ENCODE results near the gene TUNAR. TPM values are rescaled to one million over a fixed set of nuclear protein-coding genes. Genes with fewer than 3 reads are reported as not detected.
A peak's percentile ranks its signal among the peaks of the same experiment; 100 is the strongest.

TUNAR gene
- total and polyA plus RNA-seq, 9 of the 15 experiments (the other 6 are each of a cell fraction or from before 2014, with no cell fraction given): not detected

DNA sequence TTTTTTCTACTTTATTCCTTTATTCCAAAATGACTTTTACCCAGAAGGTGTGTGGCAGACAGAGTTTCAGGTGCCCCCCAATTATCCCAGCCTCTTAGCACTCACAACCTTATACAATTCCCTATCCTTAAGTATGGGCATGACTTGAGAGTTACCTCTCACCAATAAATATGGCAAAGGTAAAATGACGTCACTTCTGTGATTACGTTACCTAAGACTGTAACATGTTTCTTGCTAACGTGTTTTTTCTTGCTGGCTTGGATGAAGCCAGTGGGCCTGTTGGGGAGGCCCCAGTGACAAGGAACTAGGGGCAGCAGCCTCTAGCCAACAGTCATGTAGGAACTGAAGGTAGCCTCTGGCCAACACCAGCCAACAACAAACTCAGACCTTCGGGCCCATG lies 13.3 kb upstream of the TUNAR start:
- H3K79me2 ChIP-seq (ENCODE audit: control insufficient read depth, insufficient read depth, low read length): no peaks in the 10 kb centered on the region
- no peaks in the 10 kb centered on the region for H4K20me1 ChIP-seq (replicated peaks; ENCODE audit: control insufficient read depth, insufficient read depth, low read length)
- H3K4me3 ChIP-seq: no peak overlapping the region
- no peak for ATAC-seq
- ChIA-PET POLR2A (no interaction called here), CTCF (ENCODE audit: low intra/inter-chr PET ratio) (no interaction called here)
- no peaks in the 10 kb centered on the region for H3K36me3 ChIP-seq (ENCODE audit: control insufficient read depth, insufficient read depth, low read length)
- no peak overlapping the region for H2AFZ ChIP-seq (ENCODE audit: low read depth, low read length)
- H3K27ac ChIP-seq (ENCODE audit: extremely low read depth, low read depth, low read length): no peak overlapping the region
- no peaks in the 10 kb centered on the region for H3K27me3 ChIP-seq (ENCODE audit: control insufficient read depth in 2 of 2, insufficient read depth in 2 of 2, low read length in 2 of 2)
- TF ChIP-seq ATF7 (IDR thresholded peaks at IDR 0.05) (peak; percentile 29; the same call in 1 of the 2 replicates), ZNF589 (CRISPR knock-in tag; IDR thresholded peaks at IDR 0.05; ENCODE audit: low read depth) (no peak)
- TF ChIP-seq, protein P1, sequence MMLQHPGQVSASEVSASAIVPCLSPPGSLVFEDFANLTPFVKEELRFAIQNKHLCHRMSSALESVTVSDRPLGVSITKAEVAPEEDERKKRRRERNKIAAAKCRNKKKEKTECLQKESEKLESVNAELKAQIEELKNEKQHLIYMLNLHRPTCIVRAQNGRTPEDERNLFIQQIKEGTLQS (IDR thresholded peaks at IDR 0.05): peak; percentile 43; the same call in 1 of the 2 replicates
- TF ChIP-seq, protein P1 (CRISPR knock-in tag; conservative IDR thresholded peaks at IDR 0.05): no peak
- in situ Hi-C loops (cut with MboI): no loop called here
- no peak for FAIRE-seq
- BruUV-seq (replicated peaks): no TSS peak
- no peaks in the 10 kb centered on the region for H3K9me3 ChIP-seq (replicated peaks; ENCODE audit: control insufficient read depth, insufficient read depth, low read depth, low read length)
- intact Hi-C loops (cut with micrococcal nuclease): no loop called here
- WGBS (ENCODE audit: insufficient coverage, low coverage, missing lambda C conversion rate): 0% methylated on average over 4 of the region's 4 CpGs
- H3K4me1 ChIP-seq (replicated peaks in 1 of 2; ENCODE audit: control insufficient read depth in 2 of 2, insufficient read depth in 2 of 2, low read length in 2 of 2): no peaks in the 10 kb centered on the region
- no peak overlapping the region for H3K4me2 ChIP-seq (ENCODE audit: insufficient read depth, low read length)
- DNase-seq (ENCODE audit: extremely low read depth in 1 of 4, low spot score in 3 of 4): no peak
- no peaks in the 10 kb centered on the region for H3K9me1 ChIP-seq (ENCODE audit: control insufficient read depth, insufficient read depth, low read length)
- H3K9ac ChIP-seq (ENCODE audit: insufficient read depth in 1 of 2, low read depth in 2 of 2, low read length in 2 of 2): no peak overlapping the region

DNA sequence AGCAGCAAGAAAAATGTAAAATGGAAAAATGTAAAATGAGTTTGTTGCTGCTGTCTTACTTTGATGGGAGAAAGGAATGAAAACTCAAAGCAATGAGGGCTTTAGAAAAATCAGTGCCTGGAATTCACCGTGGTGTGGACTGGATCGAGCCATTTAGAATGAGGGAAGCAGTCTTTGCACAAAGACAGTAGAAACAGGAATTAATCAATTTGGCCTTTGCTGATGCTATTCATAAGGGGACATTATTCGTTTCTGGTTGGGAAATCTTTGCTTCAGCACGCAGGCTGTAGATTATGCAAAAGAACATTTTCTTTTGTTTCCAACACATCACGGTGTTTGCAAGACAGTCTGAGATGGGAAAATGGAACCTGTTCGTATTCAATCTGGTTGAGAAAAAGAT lies 6.9 kb upstream of the TUNAR start:
- H3K9me1 ChIP-seq (ENCODE audit: control insufficient read depth, insufficient read depth, low read length): no peaks in the 10 kb centered on the region
- no TSS peak for BruUV-seq (replicated peaks)
- H3K4me2 ChIP-seq (ENCODE audit: insufficient read depth, low read length): no peak overlapping the region
- ATAC-seq (no peak), FAIRE-seq (no peak), DNase-seq (ENCODE audit: extremely low read depth in 1 of 4, low spot score in 3 of 4) (no peak)
- H3K36me3 ChIP-seq (ENCODE audit: control insufficient read depth, insufficient read depth, low read length): no peaks in the 10 kb centered on the region
- no peak overlapping the region for H2AFZ ChIP-seq (ENCODE audit: low read depth, low read length)
- no peak for TF ChIP-seq CSDE1 (IDR thresholded peaks at IDR 0.05)
- TF ChIP-seq, protein P2, sequence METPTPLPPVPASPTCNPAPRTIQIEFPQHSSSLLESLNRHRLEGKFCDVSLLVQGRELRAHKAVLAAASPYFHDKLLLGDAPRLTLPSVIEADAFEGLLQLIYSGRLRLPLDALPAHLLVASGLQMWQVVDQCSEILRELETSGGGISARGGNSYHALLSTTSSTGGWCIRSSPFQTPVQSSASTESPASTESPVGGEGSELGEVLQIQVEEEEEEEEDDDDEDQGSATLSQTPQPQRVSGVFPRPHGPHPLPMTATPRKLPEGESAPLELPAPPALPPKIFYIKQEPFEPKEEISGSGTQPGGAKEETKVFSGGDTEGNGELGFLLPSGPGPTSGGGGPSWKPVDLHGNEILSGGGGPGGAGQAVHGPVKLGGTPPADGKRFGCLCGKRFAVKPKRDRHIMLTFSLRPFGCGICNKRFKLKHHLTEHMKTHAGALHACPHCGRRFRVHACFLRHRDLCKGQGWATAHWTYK (CRISPR knock-in tag; IDR thresholded peaks at IDR 0.05): no peak
- TF ChIP-seq, protein P3, sequence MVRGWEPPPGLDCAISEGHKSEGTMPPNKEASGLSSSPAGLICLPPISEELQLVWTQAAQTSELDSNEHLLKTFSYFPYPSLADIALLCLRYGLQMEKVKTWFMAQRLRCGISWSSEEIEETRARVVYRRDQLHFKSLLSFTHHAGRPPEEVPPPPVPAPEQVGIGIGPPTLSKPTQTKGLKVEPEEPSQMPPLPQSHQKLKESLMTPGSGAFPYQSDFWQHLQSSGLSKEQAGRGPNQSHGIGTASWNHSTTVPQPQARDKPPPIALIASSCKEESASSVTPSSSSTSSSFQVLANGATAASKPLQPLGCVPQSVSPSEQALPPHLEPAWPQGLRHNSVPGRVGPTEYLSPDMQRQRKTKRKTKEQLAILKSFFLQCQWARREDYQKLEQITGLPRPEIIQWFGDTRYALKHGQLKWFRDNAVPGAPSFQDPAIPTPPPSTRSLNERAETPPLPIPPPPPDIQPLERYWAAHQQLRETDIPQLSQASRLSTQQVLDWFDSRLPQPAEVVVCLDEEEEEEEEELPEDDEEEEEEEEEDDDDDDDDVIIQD (CRISPR knock-in tag; IDR thresholded peaks at IDR 0.05): no peak
- TF ChIP-seq TSC22D4 (tag; IDR thresholded peaks at IDR 0.05): no peak
- TF ChIP-seq, protein P4, sequence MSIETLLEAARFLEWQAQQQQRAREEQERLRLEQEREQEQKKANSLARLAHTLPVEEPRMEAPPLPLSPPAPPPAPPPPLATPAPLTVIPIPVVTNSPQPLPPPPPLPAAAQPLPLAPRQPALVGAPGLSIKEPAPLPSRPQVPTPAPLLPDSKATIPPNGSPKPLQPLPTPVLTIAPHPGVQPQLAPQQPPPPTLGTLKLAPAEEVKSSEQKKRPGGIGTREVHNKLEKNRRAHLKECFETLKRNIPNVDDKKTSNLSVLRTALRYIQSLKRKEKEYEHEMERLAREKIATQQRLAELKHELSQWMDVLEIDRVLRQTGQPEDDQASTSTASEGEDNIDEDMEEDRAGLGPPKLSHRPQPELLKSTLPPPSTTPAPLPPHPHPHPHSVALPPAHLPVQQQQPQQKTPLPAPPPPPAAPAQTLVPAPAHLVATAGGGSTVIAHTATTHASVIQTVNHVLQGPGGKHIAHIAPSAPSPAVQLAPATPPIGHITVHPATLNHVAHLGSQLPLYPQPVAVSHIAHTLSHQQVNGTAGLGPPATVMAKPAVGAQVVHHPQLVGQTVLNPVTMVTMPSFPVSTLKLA (conservative IDR thresholded peaks at IDR 0.05): no peak
- H3K9ac ChIP-seq (ENCODE audit: insufficient read depth in 1 of 2, low read depth in 2 of 2, low read length in 2 of 2): no peak overlapping the region
- in situ Hi-C loops (cut with MboI): no loop called here
- no peaks in the 10 kb centered on the region for H3K9me3 ChIP-seq (replicated peaks; ENCODE audit: control insufficient read depth, insufficient read depth, low read depth, low read length)
- no peaks in the 10 kb centered on the region for H3K27me3 ChIP-seq (ENCODE audit: control insufficient read depth in 2 of 2, insufficient read depth in 2 of 2, low read length in 2 of 2)
- WGBS (ENCODE audit: insufficient coverage, low coverage, missing lambda C conversion rate): 0% methylated on average over 6 of the region's 6 CpGs
- no peaks in the 10 kb centered on the region for H4K20me1 ChIP-seq (replicated peaks; ENCODE audit: control insufficient read depth, insufficient read depth, low read length)
- no peak overlapping the region for H3K4me3 ChIP-seq
- ChIA-PET POLR2A (no interaction called here), CTCF (ENCODE audit: low intra/inter-chr PET ratio) (no interaction called here)
- intact Hi-C loops (cut with micrococcal nuclease): loop anchor here (10.0 kb wide), 1 partner anchor 245 kb away; no protein-coding TSS in a partner anchor
- H3K27ac ChIP-seq (ENCODE audit: extremely low read depth, low read depth, low read length): no peak overlapping the region
- H3K79me2 ChIP-seq (ENCODE audit: control insufficient read depth, insufficient read depth, low read length): no peaks in the 10 kb centered on the region
- no peaks in the 10 kb centered on the region for H3K4me1 ChIP-seq (replicated peaks in 1 of 2; ENCODE audit: control insufficient read depth in 2 of 2, insufficient read depth in 2 of 2, low read length in 2 of 2)
